ENCODE results near the gene KIAA1614.

Gene KIAA1614

GRCh38 chr1:180917306-180918065, 4.8 kb downstream of the KIAA1614 start:
- no peak for DNase-seq (ENCODE audit: low read depth)
- H3K4me3 ChIP-seq (ENCODE audit: low read depth, low read length) = no peak overlapping the region
- TF ChIP-seq POLR2A (IDR thresholded peaks at IDR 0.05; ENCODE audit: extremely low read depth, insufficient read length) = no peak
- no peak for TF ChIP-seq MAX (IDR thresholded peaks at IDR 0.05; ENCODE audit: low read depth, low read length)
- no peak for TF ChIP-seq MYC (IDR thresholded peaks at IDR 0.05; ENCODE audit: low read depth, low read length)
- TF ChIP-seq CTCF (IDR thresholded peaks at IDR 0.05; ENCODE audit: low read depth, low read length) = no peak

- H3K4me3 ChIP-seq (ENCODE audit: low read depth, low read length) = no peak overlapping the region
- peak; percentile 16 for DNase-seq (ENCODE audit: low read depth)
- no peak for TF ChIP-seq POLR2A (IDR thresholded peaks at IDR 0.05; ENCODE audit: extremely low read depth, insufficient read length)
- no peak for TF ChIP-seq MAX (IDR thresholded peaks at IDR 0.05; ENCODE audit: low read depth, low read length)
- no peak for TF ChIP-seq MYC (IDR thresholded peaks at IDR 0.05; ENCODE audit: low read depth, low read length)
- no peak for TF ChIP-seq CTCF (IDR thresholded peaks at IDR 0.05; ENCODE audit: low read depth, low read length)
These were observed 5.8 kb downstream of the KIAA1614 start for GRCh38 chr1:180918519-180918918.

GRCh38 chr1:180919183-180919700, 6.5 kb downstream of the KIAA1614 start:
- no peak for TF ChIP-seq MYC (IDR thresholded peaks at IDR 0.05; ENCODE audit: low read depth, low read length)
- TF ChIP-seq POLR2A (IDR thresholded peaks at IDR 0.05; ENCODE audit: extremely low read depth, insufficient read length) = no peak
- TF ChIP-seq MAX (IDR thresholded peaks at IDR 0.05; ENCODE audit: low read depth, low read length) = no peak
- TF ChIP-seq CTCF (IDR thresholded peaks at IDR 0.05; ENCODE audit: low read depth, low read length) = no peak
- H3K4me3 ChIP-seq (ENCODE audit: low read depth, low read length) = no peak overlapping the region
- no peak for DNase-seq (ENCODE audit: low read depth)

- H3K4me3 ChIP-seq (ENCODE audit: low read depth, low read length) = no peak overlapping the region
- no peak for DNase-seq (ENCODE audit: low read depth)
- TF ChIP-seq MAX (IDR thresholded peaks at IDR 0.05; ENCODE audit: low read depth, low read length) (no peak), MYC (IDR thresholded peaks at IDR 0.05; ENCODE audit: low read depth, low read length) (no peak)
These were observed 7.5 kb downstream of the KIAA1614 start for GRCh38 chr1:180920193-180920592.

GRCh38 chr1:180920702-180921101, 8.0 kb downstream of the KIAA1614 start:
- H3K4me3 ChIP-seq (ENCODE audit: low read depth, low read length) = no peak overlapping the region
- DNase-seq (ENCODE audit: low read depth) = no peak
- TF ChIP-seq CTCF (IDR thresholded peaks at IDR 0.05; ENCODE audit: low read depth, low read length) (peak; percentile 30), MAX (IDR thresholded peaks at IDR 0.05; ENCODE audit: low read depth, low read length) (no peak), POLR2A (IDR thresholded peaks at IDR 0.05; ENCODE audit: extremely low read depth, insufficient read length) (no peak), MYC (IDR thresholded peaks at IDR 0.05; ENCODE audit: low read depth, low read length) (no peak)

GRCh38 chr1:180921386-180921785, 8.7 kb downstream of the KIAA1614 start:
- TF ChIP-seq MYC (IDR thresholded peaks at IDR 0.05; ENCODE audit: low read depth, low read length) = no peak
- H3K4me3 ChIP-seq (ENCODE audit: low read depth, low read length) = no peak overlapping the region
- DNase-seq (ENCODE audit: low read depth) = no peak

All from NB4 (cell line).